ENCODE results near the gene ANKRD55.
"Not testable (repeated sequence)": the region's sequence is repeated elsewhere in the genome, so short reads cannot be mapped to it uniquely, and the experiment has no call there.

ANKRD55 gene

DNA sequence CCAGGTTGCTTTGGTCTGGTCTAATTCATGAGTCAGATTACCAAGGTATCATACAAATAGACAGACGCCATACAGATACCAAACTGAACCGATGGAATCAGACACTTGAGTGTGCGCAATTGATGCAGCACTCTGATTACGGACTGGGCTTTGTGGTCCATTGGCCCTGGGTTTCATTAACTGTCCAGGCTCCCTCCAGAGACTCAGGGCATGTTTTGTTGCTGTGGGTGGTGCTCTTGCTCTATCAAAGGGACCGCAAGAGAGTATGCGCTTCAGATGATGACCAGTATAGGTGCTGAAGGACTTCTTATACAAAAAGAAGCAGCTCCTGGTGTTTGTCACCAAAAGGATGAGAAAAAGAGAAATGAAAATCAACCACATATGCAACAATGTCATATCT, 36.9 kb upstream of the ANKRD55 start:
- Histone ChIP-seq H3K9me3 (ENCODE audit: control insufficient read depth, low read length) (no peaks in the 10 kb centered on the region), H3K4me3 (ENCODE audit: insufficient read depth, low read depth, low read length) (no peak overlapping the region), H3K36me3 (ENCODE audit: control insufficient read depth, insufficient read depth, low read length) (no peaks in the 10 kb centered on the region), H3K4me1 (ENCODE audit: control insufficient read depth, insufficient read depth, low read length) (no peaks in the 10 kb centered on the region), H3K27ac (ENCODE audit: insufficient read depth, low read depth, low read length, poor library complexity, severe bottlenecking) (no peak overlapping the region), H3K27me3 (ENCODE audit: control insufficient read depth, insufficient read depth, low read length, poor library complexity, severe bottlenecking) (no peaks in the 10 kb centered on the region)
- 94% methylated on average over 6 of the region's 6 CpGs for WGBS, 2 experiments

DNA sequence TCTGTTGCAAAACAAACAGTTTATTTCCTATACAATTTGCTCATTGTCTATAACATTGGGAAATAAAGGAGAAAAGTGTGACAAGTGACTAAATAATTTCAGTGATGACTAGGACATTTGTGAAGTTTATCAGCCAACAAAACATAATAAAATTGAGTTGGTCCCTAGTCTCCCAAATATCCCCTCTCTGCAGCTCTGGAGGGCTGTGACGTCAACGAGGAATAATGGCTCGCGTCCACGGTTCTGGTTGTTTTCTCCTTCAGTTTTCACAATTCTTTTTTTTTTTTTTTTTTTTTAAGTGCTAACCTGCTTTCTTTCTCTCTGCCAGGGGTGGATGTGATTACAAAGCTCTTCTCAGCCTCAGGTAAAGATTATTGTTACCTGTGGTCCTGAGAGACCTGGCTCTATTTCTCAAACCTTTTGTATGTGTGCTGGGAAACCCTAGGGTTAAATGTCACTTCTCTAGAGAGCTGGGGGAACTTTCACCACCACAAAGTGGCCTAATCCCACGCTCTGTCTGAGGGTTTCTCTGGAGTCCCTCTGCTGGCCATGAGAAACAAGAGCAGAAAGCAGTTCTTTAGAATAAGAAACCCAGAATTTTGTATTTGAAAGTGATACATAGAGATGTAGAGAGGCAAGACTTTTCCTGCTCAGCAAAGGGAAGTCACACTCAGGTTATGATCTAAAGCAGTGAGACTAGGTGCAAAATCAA, 36.2 kb upstream of the ANKRD55 start:
- Histone ChIP-seq H3K4me1 (ENCODE audit: control insufficient read depth, insufficient read depth, low read length) (no peaks in the 10 kb centered on the region), H3K9me3 (ENCODE audit: control insufficient read depth, low read length) (no peaks in the 10 kb centered on the region), H3K36me3 (ENCODE audit: control insufficient read depth, insufficient read depth, low read length) (no peaks in the 10 kb centered on the region), H3K4me3 (ENCODE audit: insufficient read depth, low read depth, low read length) (no peak overlapping the region), H3K27ac (ENCODE audit: insufficient read depth, low read depth, low read length, poor library complexity, severe bottlenecking) (no peak overlapping the region), H3K27me3 (ENCODE audit: control insufficient read depth, insufficient read depth, low read length, poor library complexity, severe bottlenecking) (no peaks in the 10 kb centered on the region)
- WGBS, 2 experiments, result 65 to 67% methylated on average over 6 of the region's 6 CpGs

DNA sequence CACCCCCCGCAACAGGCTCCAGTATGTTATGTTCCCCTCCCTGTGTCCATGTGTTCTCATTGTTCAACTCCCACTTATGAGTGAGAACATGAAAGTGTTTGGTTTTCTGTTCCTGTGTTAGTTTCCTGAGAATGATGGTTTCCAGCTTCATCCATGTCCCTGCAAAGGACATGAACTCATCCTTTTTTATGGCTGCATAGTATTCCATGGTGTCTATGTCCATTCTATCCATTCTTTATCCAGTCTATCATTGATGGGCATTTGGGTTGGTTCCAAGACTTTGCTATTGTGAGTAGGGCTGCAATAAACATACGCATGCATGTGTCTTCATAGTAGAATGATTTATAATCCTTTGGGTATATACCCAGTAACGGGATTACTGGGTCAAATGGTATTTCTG, 35.6 kb upstream of the ANKRD55 start:
- 96% methylated on average over 3 of the region's 3 CpGs for WGBS, 2 experiments
- H3K27ac ChIP-seq (ENCODE audit: insufficient read depth, low read depth, low read length, poor library complexity, severe bottlenecking); H3K27me3 ChIP-seq (ENCODE audit: control insufficient read depth, insufficient read depth, low read length, poor library complexity, severe bottlenecking); H3K4me1 ChIP-seq (ENCODE audit: control insufficient read depth, insufficient read depth, low read length); H3K9me3 ChIP-seq (ENCODE audit: control insufficient read depth, low read length); H3K36me3 ChIP-seq (ENCODE audit: control insufficient read depth, insufficient read depth, low read length); H3K4me3 ChIP-seq (ENCODE audit: insufficient read depth, low read depth, low read length): not testable (repeated sequence)

DNA sequence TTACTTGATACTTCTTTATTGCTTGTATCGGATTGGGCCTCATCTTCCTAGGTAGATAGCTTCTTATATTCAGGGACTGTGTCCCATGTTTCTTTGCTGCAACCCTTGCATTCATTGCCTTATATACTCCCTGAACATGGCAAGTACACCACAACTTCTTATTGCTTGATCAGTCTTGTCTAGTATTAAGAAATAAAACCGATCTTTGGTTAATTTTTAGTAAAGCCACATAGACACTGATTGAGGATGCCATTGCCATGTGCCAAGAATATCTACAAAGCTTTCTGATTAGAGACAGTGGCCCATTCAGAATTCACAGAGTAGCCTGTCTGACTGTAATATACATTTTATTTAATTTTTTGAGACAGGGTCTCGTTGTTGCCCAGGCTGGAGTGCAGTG, 34.7 kb upstream of the ANKRD55 start:
- 86 to 93% methylated on average over 2 to 3 of the region's 3 CpGs for WGBS, 2 experiments
- no peaks in the 10 kb centered on the region for H3K27me3 ChIP-seq (ENCODE audit: control insufficient read depth, insufficient read depth, low read length, poor library complexity, severe bottlenecking)
- H3K4me3 ChIP-seq (ENCODE audit: insufficient read depth, low read depth, low read length), result no peak overlapping the region
- no peaks in the 10 kb centered on the region for H3K9me3 ChIP-seq (ENCODE audit: control insufficient read depth, low read length)
- H3K4me1 ChIP-seq (ENCODE audit: control insufficient read depth, insufficient read depth, low read length), result no peaks in the 10 kb centered on the region
- no peaks in the 10 kb centered on the region for H3K36me3 ChIP-seq (ENCODE audit: control insufficient read depth, insufficient read depth, low read length)
- H3K27ac ChIP-seq (ENCODE audit: insufficient read depth, low read depth, low read length, poor library complexity, severe bottlenecking), result no peak overlapping the region

GRCh38 chr5:56264417-56265025, 31.4 kb upstream of the ANKRD55 start:
- Histone ChIP-seq H3K27ac (ENCODE audit: insufficient read depth, low read depth, low read length, poor library complexity, severe bottlenecking) (no peak overlapping the region), H3K27me3 (ENCODE audit: control insufficient read depth, insufficient read depth, low read length, poor library complexity, severe bottlenecking) (no peaks in the 10 kb centered on the region), H3K4me3 (ENCODE audit: insufficient read depth, low read depth, low read length) (no peak overlapping the region), H3K36me3 (ENCODE audit: control insufficient read depth, insufficient read depth, low read length) (no peaks in the 10 kb centered on the region), H3K4me1 (ENCODE audit: control insufficient read depth, insufficient read depth, low read length) (no peaks in the 10 kb centered on the region), H3K9me3 (ENCODE audit: control insufficient read depth, low read length) (no peaks in the 10 kb centered on the region)
- 67 to 71% methylated on average over 5 of the region's 5 CpGs for WGBS, 2 experiments

- WGBS, 2 experiments, result 90 to 100% methylated on average over 2 to 3 of the region's 3 CpGs
- Histone ChIP-seq H3K27ac (ENCODE audit: insufficient read depth, low read depth, low read length, poor library complexity, severe bottlenecking) (no peak overlapping the region), H3K4me1 (ENCODE audit: control insufficient read depth, insufficient read depth, low read length) (no peaks in the 10 kb centered on the region), H3K27me3 (ENCODE audit: control insufficient read depth, insufficient read depth, low read length, poor library complexity, severe bottlenecking) (no peaks in the 10 kb centered on the region), H3K4me3 (ENCODE audit: insufficient read depth, low read depth, low read length) (no peak overlapping the region), H3K9me3 (ENCODE audit: control insufficient read depth, low read length) (no peaks in the 10 kb centered on the region), H3K36me3 (ENCODE audit: control insufficient read depth, insufficient read depth, low read length) (no peaks in the 10 kb centered on the region)
These were observed 29.1 kb upstream of the ANKRD55 start for GRCh38 chr5:56262279-56262678.

DNA sequence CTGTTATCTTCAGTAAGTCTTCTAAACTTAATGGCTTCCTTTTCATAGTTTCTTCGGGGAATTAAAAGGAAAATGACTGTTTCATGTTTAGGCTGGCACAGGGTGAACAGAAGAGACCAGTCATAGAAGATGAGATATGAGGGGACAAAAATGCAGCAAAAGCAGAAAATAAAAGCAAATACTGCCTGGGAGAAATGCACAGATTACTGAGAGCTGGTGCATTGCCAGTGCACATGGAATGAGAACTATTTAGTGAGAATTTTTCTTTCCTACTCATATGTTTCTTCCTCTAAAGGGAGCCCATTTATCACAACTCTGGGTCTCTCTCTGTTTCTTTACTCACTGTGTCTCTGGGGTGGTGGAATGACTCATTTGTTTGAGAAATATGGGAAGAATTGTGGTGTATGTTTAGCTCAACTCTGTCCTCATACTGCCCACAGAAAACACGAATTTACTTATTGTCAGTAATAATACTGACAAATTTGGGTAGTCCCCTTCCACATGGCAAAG, 25.9 kb upstream of the ANKRD55 start:
- 81 to 100% methylated on average over 2 of the region's 2 CpGs for WGBS, 2 experiments
- Histone ChIP-seq H3K27ac (ENCODE audit: insufficient read depth, low read depth, low read length, poor library complexity, severe bottlenecking) (no peak overlapping the region), H3K9me3 (ENCODE audit: control insufficient read depth, low read length) (no peaks in the 10 kb centered on the region)

DNA sequence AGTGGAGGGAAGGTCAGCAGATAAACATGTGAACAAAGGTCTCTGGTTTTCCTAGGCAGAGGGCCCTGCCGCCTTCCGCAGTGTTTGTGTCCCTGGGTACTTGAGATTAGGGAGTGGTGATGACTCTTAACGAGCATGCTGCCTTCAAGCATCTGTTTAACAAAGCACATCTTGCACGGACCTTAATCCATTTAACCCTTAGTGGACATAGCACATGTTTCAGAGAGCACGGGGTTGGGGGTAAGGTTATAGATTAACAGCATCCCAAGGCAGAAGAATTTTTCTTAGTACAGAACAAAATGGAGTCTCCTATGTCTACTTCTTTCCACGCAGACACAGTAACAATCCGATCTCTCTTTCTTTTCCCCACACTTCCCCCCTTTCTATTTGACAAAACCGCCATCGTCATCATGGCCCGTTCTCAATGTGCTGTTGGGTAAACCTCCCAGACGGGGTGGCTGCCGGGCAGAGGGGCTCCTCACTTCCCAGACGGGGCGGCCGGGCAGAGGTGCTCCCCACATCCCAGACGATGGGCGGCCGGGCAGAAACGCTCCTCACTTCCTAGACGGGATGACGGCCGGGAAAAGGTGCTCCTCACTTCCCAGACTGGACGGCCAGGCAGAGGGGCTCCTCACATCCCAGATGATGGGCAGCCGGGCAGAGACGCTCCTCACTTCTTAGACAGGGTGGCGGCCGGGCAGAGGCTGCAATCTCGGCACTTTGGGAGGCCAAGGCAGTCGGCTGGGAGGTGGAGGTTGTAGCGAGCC, 24.8 kb upstream of the ANKRD55 start:
- not testable (repeated sequence) for H3K9me3 ChIP-seq (ENCODE audit: control insufficient read depth, low read length); H3K27me3 ChIP-seq (ENCODE audit: control insufficient read depth, insufficient read depth, low read length, poor library complexity, severe bottlenecking); H3K4me3 ChIP-seq (ENCODE audit: insufficient read depth, low read depth, low read length); H3K27ac ChIP-seq (ENCODE audit: insufficient read depth, low read depth, low read length, poor library complexity, severe bottlenecking); H3K4me1 ChIP-seq (ENCODE audit: control insufficient read depth, insufficient read depth, low read length); H3K36me3 ChIP-seq (ENCODE audit: control insufficient read depth, insufficient read depth, low read length)
- 90 to 95% methylated on average over 23 to 28 of the region's 30 CpGs for WGBS, 2 experiments

More for the DNA sequence above, 25.9 kb upstream of the ANKRD55 start:
- no peak overlapping the region for H3K4me3 ChIP-seq (ENCODE audit: insufficient read depth, low read depth, low read length)
- H3K27me3 ChIP-seq (ENCODE audit: control insufficient read depth, insufficient read depth, low read length, poor library complexity, severe bottlenecking), result no peaks in the 10 kb centered on the region
- no peaks in the 10 kb centered on the region for H3K4me1 ChIP-seq (ENCODE audit: control insufficient read depth, insufficient read depth, low read length)
- no peaks in the 10 kb centered on the region for H3K36me3 ChIP-seq (ENCODE audit: control insufficient read depth, insufficient read depth, low read length)

GRCh38 chr5:56257010-56257409, 23.9 kb upstream of the ANKRD55 start:
- Histone ChIP-seq H3K27ac (ENCODE audit: insufficient read depth, low read depth, low read length, poor library complexity, severe bottlenecking) (no peak overlapping the region), H3K4me1 (ENCODE audit: control insufficient read depth, insufficient read depth, low read length) (no peaks in the 10 kb centered on the region), H3K9me3 (ENCODE audit: control insufficient read depth, low read length) (no peaks in the 10 kb centered on the region), H3K27me3 (ENCODE audit: control insufficient read depth, insufficient read depth, low read length, poor library complexity, severe bottlenecking) (no peaks in the 10 kb centered on the region), H3K36me3 (ENCODE audit: control insufficient read depth, insufficient read depth, low read length) (no peaks in the 10 kb centered on the region), H3K4me3 (ENCODE audit: insufficient read depth, low read depth, low read length) (no peak overlapping the region)

DNA sequence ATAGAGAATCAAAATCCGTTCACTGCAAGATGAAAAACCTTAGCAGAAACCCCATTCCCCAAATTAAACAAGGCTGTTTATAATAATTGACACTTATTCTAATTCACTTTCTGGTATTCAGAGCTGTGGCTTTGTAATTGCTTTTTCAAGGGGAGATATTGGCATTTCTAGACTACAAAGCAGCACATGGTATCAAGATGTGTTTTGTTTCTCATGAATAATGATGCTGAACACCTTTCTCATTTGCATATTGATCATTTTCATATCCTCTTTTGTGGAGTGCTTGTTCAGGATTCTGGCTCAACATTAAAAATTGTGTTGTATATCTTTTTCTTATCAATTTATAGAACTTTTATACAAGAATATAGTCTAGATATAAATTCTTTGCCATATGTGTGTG, 22.4 kb upstream of the ANKRD55 start:
- Histone ChIP-seq H3K4me3 (ENCODE audit: insufficient read depth, low read depth, low read length) (no peak overlapping the region), H3K36me3 (ENCODE audit: control insufficient read depth, insufficient read depth, low read length) (no peaks in the 10 kb centered on the region), H3K27ac (ENCODE audit: insufficient read depth, low read depth, low read length, poor library complexity, severe bottlenecking) (no peak overlapping the region), H3K27me3 (ENCODE audit: control insufficient read depth, insufficient read depth, low read length, poor library complexity, severe bottlenecking) (no peaks in the 10 kb centered on the region), H3K4me1 (ENCODE audit: control insufficient read depth, insufficient read depth, low read length) (no peaks in the 10 kb centered on the region), H3K9me3 (ENCODE audit: control insufficient read depth, low read length) (no peaks in the 10 kb centered on the region)
- 89% methylated on average over 1 of the region's 1 CpG; no CpG with 5 or more reads in 1 of the 2 experiments for WGBS, 2 experiments
